Activated CD8-positive, alpha-beta memory T cell treated with anti-CD3 and anti-CD28 coated beads, Interleukin-2, amount 50 U/mL, for 48 hours (primary cell): ENCODE data around the gene SPATS2.
A peak's percentile ranks its signal among the peaks of the same experiment; 100 is the strongest.
"Not testable (repeated sequence)": the region's sequence is repeated elsewhere in the genome, so short reads cannot be mapped to it uniquely, and the experiment has no call there.

Source experiments
- DNase-seq: peaks from one replicate; pipeline ENCODE4 v3.0.0-alpha.2; 2020

SPATS2 gene

GRCh38 chr12:49367381-49368239, at the start of gene SPATS2:
TSS of gene SPATS2 (plus strand) at chr12:49367462. CDS start at chr12:49461013, 93,551 bp downstream.
- no peak for DNase-seq

- DNase-seq = not testable (repeated sequence)
Measured at GRCh38 chr12:49320411-49321103, 46.7 kb upstream of the SPATS2 start.

GRCh38 chr12:49322367-49322707, 44.9 kb upstream of the SPATS2 start:
- DNase-seq = no peak

GRCh38 chr12:49322708-49323523, 44.3 kb upstream of the SPATS2 start, which contains the start of gene TROAP:
TSS of gene TROAP (plus strand) at chr12:49323255. CDS start at chr12:49323609, 354 bp downstream.
- peak; percentile 95 for DNase-seq

- DNase-seq = no peak
Measured at GRCh38 chr12:49323524-49324097, 43.7 kb upstream of the SPATS2 start.

DNA sequence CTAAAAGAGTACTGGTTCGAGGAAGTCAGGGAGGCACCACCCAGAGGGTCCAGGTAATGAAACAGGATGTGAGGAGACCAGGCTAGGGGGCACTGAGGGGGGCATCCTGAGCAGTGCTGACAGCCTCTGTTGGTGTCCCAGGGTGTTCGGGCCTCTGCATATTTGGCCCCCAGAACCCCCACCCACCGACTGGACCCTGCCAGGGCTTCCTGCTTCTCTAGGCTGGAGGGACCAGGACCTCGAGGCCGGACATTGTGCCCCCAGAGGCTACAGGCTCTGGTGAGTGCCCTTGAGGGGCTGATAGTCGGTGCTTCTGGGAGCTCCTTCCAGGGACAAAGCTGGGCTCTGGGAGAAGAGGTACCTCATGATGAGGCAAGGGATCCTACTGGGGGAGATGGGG, 41.7 kb upstream of the SPATS2 start:
- DNase-seq = peak; percentile 39

GRCh38 chr12:49327368-49327767, 39.9 kb upstream of the SPATS2 start:
- no peak for DNase-seq

DNA sequence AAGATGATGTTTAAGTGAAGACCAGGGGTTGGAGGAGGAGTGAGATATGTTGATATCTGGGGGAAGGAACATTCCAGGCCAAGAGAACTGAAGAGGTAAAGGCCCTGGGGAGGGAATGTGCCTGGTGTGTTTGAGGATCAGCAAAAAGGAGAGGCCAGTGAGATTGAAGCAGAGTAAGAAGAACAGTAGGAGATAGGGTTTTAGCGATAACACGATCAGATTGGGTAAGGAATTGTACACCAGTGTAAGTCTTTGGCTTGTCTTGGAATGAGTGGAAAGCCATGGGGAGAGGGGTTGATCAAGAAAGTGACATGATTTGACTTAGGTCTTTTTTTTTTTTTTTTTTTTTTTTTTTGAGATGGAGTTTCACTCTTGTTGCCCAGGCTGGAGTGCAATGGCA, 39.4 kb upstream of the SPATS2 start:
- DNase-seq = no peak

- no peak for DNase-seq
Measured at GRCh38 chr12:49328816-49329215, 38.4 kb upstream of the SPATS2 start.

- DNase-seq = no peak
Measured at GRCh38 chr12:49330032-49330619, 37.1 kb upstream of the SPATS2 start.

DNA sequence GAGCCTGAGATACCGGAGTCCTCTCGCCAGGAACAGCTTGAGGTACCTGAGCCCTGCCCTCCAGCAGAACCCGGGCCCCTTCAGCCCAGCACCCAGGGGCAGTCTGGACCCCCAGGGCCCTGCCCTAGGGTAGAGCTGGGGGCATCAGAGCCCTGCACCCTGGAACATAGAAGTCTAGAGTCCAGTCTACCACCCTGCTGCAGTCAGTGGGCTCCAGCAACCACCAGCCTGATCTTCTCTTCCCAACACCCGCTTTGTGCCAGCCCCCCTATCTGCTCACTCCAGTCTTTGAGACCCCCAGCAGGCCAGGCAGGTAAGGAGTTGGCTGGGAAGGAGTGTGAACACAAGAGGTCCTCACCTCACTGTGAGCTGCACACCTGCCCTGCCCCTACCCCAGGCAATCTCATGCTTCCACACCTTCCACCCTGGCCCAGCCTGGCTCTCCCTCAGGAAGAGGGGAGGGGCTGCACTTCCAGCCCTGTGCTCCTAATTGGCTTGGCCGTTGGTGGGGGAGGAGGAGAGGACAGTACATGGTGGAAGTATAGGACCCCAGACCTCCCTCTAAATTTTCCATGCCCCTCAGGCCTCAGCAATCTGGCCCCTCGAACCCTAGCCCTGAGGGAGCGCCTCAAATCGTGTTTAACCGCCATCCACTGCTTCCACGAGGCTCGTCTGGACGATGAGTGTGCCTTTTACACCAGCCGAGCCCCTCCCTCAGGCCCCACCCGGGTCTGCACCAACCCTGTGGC, 36.5 kb upstream of the SPATS2 start:
- no peak for DNase-seq

GRCh38 chr12:49331380-49332222, 35.7 kb upstream of the SPATS2 start:
- DNase-seq = no peak

DNA sequence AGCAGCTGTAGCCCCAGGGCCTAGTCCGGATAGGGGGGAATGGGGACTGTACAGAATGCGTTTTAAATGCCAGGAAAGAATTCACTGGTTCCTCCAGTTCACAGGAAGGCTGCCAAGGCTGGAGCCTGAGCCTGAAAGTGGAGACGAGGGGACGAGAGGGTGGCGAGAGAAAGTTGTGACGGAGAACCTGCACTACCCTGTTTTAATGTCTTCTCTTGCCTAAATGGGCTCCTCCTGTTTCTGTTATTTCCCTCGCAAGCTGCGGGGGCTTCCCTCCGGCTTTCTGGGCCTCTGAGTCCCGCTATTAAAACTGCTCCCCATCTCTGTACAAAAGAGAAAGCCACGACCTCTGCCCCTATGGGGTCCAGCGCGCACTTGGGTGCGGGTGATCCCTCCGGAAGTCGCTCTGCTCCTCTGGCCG, 34.8 kb upstream of the SPATS2 start:
- no peak for DNase-seq

GRCh38 chr12:49332891-49333371, 34.3 kb upstream of the SPATS2 start:
- no peak for DNase-seq

DNA sequence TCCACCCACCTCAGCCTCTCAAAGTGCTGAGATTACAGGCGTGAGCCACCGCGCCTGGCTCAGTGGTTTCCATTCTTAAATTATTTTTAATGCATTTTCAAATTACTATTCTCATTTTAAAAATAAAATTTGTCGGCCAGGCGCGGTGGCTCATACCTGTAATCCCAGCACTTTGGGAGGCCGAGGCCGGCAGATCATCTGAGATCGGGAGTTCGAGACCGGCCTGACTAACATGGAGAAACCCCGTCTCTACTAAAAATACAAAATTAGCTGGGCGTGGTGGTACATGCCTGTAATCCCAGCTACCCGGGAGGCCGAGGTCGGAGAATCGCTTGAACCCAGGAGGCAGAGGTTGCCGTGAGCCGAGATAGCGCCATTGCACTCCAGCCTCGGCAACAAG, 33.5 kb upstream of the SPATS2 start:
- not testable (repeated sequence) for DNase-seq

DNA sequence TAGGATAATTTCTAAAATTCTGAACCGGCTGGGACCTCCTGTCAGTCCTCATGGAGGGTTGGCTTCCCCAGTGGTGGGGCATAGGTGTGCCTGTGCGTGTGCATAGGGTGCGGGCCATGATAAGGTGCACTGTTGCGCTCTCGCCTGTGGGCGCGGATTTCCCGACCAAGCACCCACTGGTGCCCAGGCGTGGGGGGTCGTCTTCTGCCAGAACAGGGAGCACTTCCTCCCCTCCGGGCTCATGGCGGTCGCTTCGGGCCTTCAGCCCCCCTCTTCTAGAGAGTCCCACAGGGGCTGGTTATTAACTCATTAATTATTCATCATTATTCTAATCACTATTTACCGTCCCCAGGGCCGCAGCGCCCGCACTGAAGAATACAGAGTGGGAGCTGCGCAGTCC, 33.0 kb upstream of the SPATS2 start:
- DNase-seq = no peak

DNA sequence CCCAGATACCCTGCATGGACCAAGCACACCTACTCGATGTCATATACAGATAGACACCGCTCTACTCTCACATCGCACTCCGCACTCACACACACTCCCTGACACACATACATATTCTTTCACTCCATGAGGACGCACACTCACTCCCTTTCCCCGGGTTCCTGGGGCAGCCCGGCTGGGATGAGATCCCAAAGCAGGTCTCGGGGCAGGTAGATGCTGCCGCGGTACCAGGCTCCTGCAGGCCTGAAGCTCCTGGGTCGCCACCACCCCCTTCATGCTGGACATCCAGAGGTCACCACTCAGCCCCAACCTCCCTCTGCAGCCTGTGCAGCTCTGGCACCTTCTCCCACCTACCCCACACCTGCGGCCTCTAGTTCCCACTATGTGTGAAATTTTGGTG, 32.6 kb upstream of the SPATS2 start:
- DNase-seq = no peak

- DNase-seq = peak; percentile 49
Measured at GRCh38 chr12:49335118-49335954, 31.9 kb upstream of the SPATS2 start.

DNA sequence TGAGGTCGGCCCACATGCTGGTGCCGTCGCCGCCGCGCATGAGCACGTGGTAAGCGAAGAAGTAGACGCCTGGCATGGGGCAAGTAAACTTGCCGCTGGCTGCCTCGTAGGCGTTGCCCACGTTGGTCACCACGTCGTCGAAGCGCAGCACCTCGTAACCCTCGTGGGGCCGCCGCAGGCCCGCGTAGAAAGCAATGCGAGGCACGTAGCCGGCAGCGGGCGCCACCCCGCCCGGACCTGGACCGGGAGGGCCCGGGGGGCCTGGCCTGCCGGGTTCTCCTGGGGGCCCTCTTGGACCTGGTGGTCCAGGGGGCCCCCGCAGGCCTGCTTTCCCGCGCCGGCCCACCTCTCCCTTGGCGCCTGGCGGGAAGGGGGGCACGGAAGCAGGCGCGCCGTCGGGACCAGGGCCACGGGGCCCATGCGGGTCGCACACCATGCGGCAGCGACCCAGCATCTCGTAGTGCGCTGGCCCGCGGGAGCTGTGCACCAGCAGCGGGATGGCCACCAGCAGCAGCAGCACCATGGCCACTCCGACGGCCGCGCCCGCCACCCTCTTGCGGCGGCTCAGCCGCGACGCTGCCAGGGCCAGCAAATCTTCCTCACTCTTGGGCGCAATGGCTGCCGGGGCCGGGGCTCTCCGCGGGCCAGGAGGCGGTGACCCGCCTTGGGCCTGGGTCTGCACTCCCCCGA, 31.2 kb upstream of the SPATS2 start:
- DNase-seq = no peak
